HepG2 (cell line): ENCODE data around the gene EMC8. TPM values are rescaled to one million over a fixed set of nuclear protein-coding genes. Genes with fewer than 3 reads are reported as not detected.

Experiments
- ATAC-seq: fragments of 200-7000 bp; cut with Tn5 transposase; 3 replicates; pipeline ENCODE4 v1.9.1; 2020; ENCODE audit warnings: mild to moderate bottlenecking, moderate library complexity
- BruUV-seq: library from RNA; stranded (reverse); fragments of 400-500 nt; replicated peaks from 2 replicates; lab custom pipeline; 2021; lab: Mats Ljungman, UMichigan
- CTCF ChIA-PET: fragments of 300-600 bp; formaldehyde crosslinking; extraction: SDS; loops from one replicate; lab custom pipeline; 2021; ENCODE audit warnings: low total read pairs, inconsistent platforms, low intra/inter-chr PET ratio; lab: Yijun Ruan, JAX
- POLR2A ChIA-PET: fragments of 350-600 bp; sonication (Branson Sonifier 250); formaldehyde crosslinking; loops from one replicate; lab custom pipeline; 2020; ENCODE audit warnings: antibody characterized with exemption, inconsistent platforms; lab: Yijun Ruan, JAX
- DNase-seq: peaks from one replicate; pipeline ENCODE4 v3.0.0-alpha.2; 2015; ENCODE audit warnings: low spot score
- FAIRE-seq: peaks from 3 replicates; lab custom pipeline; 2011; peaks lifted over from hg19 to GRCh38; lab: Jason Lieb, UNC
- H2AFZ ChIP-seq: one replicate; pipeline ENCODE4 v1.6.1; 2011; ENCODE audit warnings: low read length, inconsistent platforms
- H3K27ac ChIP-seq: fragments of 300-600 bp; 3 replicates; pipeline ENCODE4 v1.8.0; 2011; ENCODE audit warnings: mixed run types, mild to moderate bottlenecking, mixed read lengths, low read length, inconsistent platforms; ENCODE audit not compliant: insufficient read depth; ENCODE audit errors: extremely low read length
- H3K27me3 ChIP-seq, 2 experiments: fragments of 200-600 bp in 1 of 2; 2 replicates in 1 of 2; 3 replicates in 1 of 2; pipeline versions ENCODE4 v1.6.0 to v1.8.0; 2011; ENCODE audit warnings: low read length in 2 of 2, mild to moderate bottlenecking in 2 of 2, moderate library complexity in 2 of 2, inconsistent platforms in 1 of 2; ENCODE audit not compliant: insufficient read depth in 2 of 2, control insufficient read depth in 1 of 2
- H3K36me3 ChIP-seq, 2 experiments: fragments of 200-600 bp in 1 of 2; replicated peaks in 1 of 2; 2 replicates in 1 of 2; 3 replicates in 1 of 2; pipeline versions ENCODE4 v1.5.1 to v1.8.0; 2011; ENCODE audit warnings: low read length in 2 of 2, inconsistent platforms in 1 of 2; ENCODE audit not compliant: insufficient read depth in 2 of 2, control insufficient read depth in 1 of 2
- H3K4me1 ChIP-seq: 2 replicates; pipeline ENCODE4 v1.5.1; 2012; ENCODE audit warnings: low read length, inconsistent platforms; ENCODE audit not compliant: insufficient read depth
- H3K4me2 ChIP-seq: 2 replicates; pipeline ENCODE4 v1.6.0; 2011; ENCODE audit warnings: low read depth, low read length, inconsistent platforms
- H3K4me3 ChIP-seq, 3 experiments: fragments of 200-600 bp in 1 of 3; sonication (generic), shearing (Covaris generic) in 1 of 3; replicated peaks in 1 of 3; 2 replicates each; pipeline ENCODE4 v1.5.1; 2011 to 2016; ENCODE audit warnings: low read length in 3 of 3, inconsistent platforms in 2 of 3, low read depth in 2 of 3, mild to moderate bottlenecking in 2 of 3, control low read depth in 1 of 3, mixed read lengths in 1 of 3; ENCODE audit not compliant: insufficient read depth in 1 of 3
- H3K79me2 ChIP-seq: one replicate; pipeline ENCODE4 v1.6.1; 2011; ENCODE audit warnings: low read length, inconsistent platforms; ENCODE audit not compliant: insufficient read depth
- H3K9ac ChIP-seq: 2 replicates; pipeline ENCODE4 v1.6.0; 2011; ENCODE audit warnings: mild to moderate bottlenecking, low read depth, low read length, inconsistent platforms; ENCODE audit not compliant: insufficient read depth
- H3K9me3 ChIP-seq: 2 replicates; pipeline ENCODE4 v1.5.1; 2012; ENCODE audit warnings: mild to moderate bottlenecking, low read length
- H4K20me1 ChIP-seq: 2 replicates; pipeline ENCODE4 v1.6.0; 2011; ENCODE audit warnings: inconsistent platforms, mild to moderate bottlenecking, low read length, moderate library complexity; ENCODE audit not compliant: insufficient read depth
- ARID2 ChIP-seq: sonication (generic); formaldehyde crosslinking; IDR thresholded peaks from 2 replicates; pipeline ENCODE4 v1.8.1; 2022; ENCODE audit warnings: mild to moderate bottlenecking, missing genetic modification reagents, borderline replicate concordance
- NFRKB ChIP-seq: fragments of 450-650 bp; IDR thresholded peaks from 2 replicates; pipeline ENCODE4 v1.6.1; 2017
- NONO ChIP-seq, 2 experiments: fragments of 450-650 bp in 1 of 2; sonication (generic) in 1 of 2; formaldehyde crosslinking in 1 of 2; IDR thresholded peaks in 1 of 2; conservative IDR thresholded peaks in 1 of 2; 2 replicates each; pipeline versions ENCODE4 v1.6.1 to v1.8.0; 2017 to 2022; ENCODE audit warnings: mild to moderate bottlenecking in 1 of 2, missing genetic modification reagents in 1 of 2, moderate library complexity in 1 of 2
- NRL ChIP-seq: sonication (generic); formaldehyde crosslinking; IDR thresholded peaks from 2 replicates; pipeline ENCODE4 v1.5.0; 2020; ENCODE audit warnings: missing genetic modification reagents, mild to moderate bottlenecking, moderate library complexity, borderline replicate concordance
- SCMH1 ChIP-seq: sonication (generic); formaldehyde crosslinking; IDR thresholded peaks from 2 replicates; pipeline ENCODE4 v1.9.0; 2021; ENCODE audit warnings: missing genetic modification reagents, mild to moderate bottlenecking, borderline replicate concordance
- SOX13 ChIP-seq, 3 experiments: fragments of 450-650 bp in 1 of 3; sonication (generic) in 1 of 3; formaldehyde crosslinking in 1 of 3; IDR thresholded peaks in 2 of 3; conservative IDR thresholded peaks in 1 of 3; 2 replicates each; pipeline versions ENCODE4 v1.5.0 to v1.6.1; 2016 to 2020; ENCODE audit warnings: antibody characterized with exemption in 1 of 3, mild to moderate bottlenecking in 1 of 3, missing compliant biosample characterization in 1 of 3, missing genetic modification reagents in 1 of 3, moderate library complexity in 1 of 3
- SRSF9 ChIP-seq: fragments of 200-400 bp; formaldehyde crosslinking; IDR thresholded peaks from 2 replicates; pipeline ENCODE4 v1.6.1; 2018; ENCODE audit warnings: borderline replicate concordance, mild to moderate bottlenecking, low read depth, low read length; ENCODE audit not compliant: insufficient read depth, poor library complexity, severe bottlenecking
- SYNCRIP ChIP-seq: fragments of 200-400 bp; formaldehyde crosslinking; IDR thresholded peaks from 2 replicates; pipeline ENCODE4 v1.6.1; 2018; ENCODE audit warnings: mild to moderate bottlenecking, low read depth, low read length; ENCODE audit not compliant: insufficient read depth
- ZNF235 ChIP-seq: sonication (generic); formaldehyde crosslinking; IDR thresholded peaks from 2 replicates; pipeline ENCODE4 v1.8.1; 2023; ENCODE audit warnings: mild to moderate bottlenecking, missing genetic modification reagents, borderline replicate concordance
- ZNF343 ChIP-seq: sonication (generic); formaldehyde crosslinking; IDR thresholded peaks from 2 replicates; pipeline ENCODE4 v1.4.0; 2020; ENCODE audit warnings: mild to moderate bottlenecking, missing genetic modification reagents
- ZNF644 ChIP-seq: IDR thresholded peaks from 2 replicates; pipeline ENCODE4 v1.6.1; 2016; ENCODE audit warnings: low read depth
- WGBS: methylation state at CpG from one replicate; pipeline ENCODE4 v1.1.6; 2017; ENCODE audit warnings: low lambda C conversion rate; 5-methylcytosine and 5-hydroxymethylcytosine counted together
- in situ Hi-C: cut with HindIII; loops from 2 replicates; pipeline ENCODE4 v1.10.0; 2017; ENCODE audit warnings: low pct_unique_long_range_greater_than_20kb; ENCODE audit not compliant: extremely low pct_ligation_motif_present
- intact Hi-C: fragments of 100-400 bp; cut with micrococcal nuclease; formaldehyde crosslinking; loops from one replicate; pipeline ENCODE4 v1.10.0; 2022; ENCODE audit not compliant: unreplicated experiment
- polyA plus RNA-seq, 8 experiments: library from polyadenylated mRNA; depleted of rRNA in 3 of 8; stranded (reverse) in 7 of 8; unstranded in 1 of 8; fragments of >200 nt; fragmentation: Illumina TruSeq in 4 of 8; extraction: Trizol in 4 of 8; gene quantifications; 2 replicates each; pipeline versions ENCODE4 v1.2.1 to v1.2.3, GENCODE V29; 2011 to 2016; ENCODE audit warnings: low read depth in 4 of 8, missing spikeins in 1 of 8, mixed read lengths in 1 of 8; ENCODE audit not compliant: insufficient read depth in 1 of 8
- total RNA-seq, 5 experiments: library from RNA; depleted of rRNA; stranded (reverse); fragments of >200 nt; fragmentation: Illumina TruSeq; extraction: Trizol; gene quantifications; 2 replicates each; pipeline ENCODE4 v1.2.3, GENCODE V29; 2016; ENCODE audit warnings: low read depth in 1 of 5
- TF ChIP-seq, protein P1 (sequence below): sonication (generic); formaldehyde crosslinking; IDR thresholded peaks from 2 replicates; pipeline ENCODE4 v1.9.0; 2021; ENCODE audit warnings: missing genetic modification reagents, borderline replicate concordance
- TF ChIP-seq, protein P2 (sequence below): sonication (generic); formaldehyde crosslinking; IDR thresholded peaks from 2 replicates; pipeline ENCODE4 v1.4.0; 2020; ENCODE audit warnings: missing genetic modification reagents, mild to moderate bottlenecking, borderline replicate concordance
- TF ChIP-seq, protein P3 (sequence below): sonication (generic); formaldehyde crosslinking; IDR thresholded peaks from 2 replicates; pipeline ENCODE4 v1.8.0; 2022; ENCODE audit warnings: missing genetic modification reagents, low read depth, mild to moderate bottlenecking, borderline replicate concordance
- TF ChIP-seq, protein P4 (sequence below): sonication (generic); formaldehyde crosslinking; IDR thresholded peaks from 2 replicates; pipeline ENCODE4 v1.4.0; 2020; ENCODE audit warnings: missing genetic modification reagents, borderline replicate concordance
- TF ChIP-seq, protein P5 (sequence below): sonication (generic); formaldehyde crosslinking; IDR thresholded peaks from 2 replicates; pipeline ENCODE4 v1.9.0; 2022; ENCODE audit warnings: missing genetic modification reagents, mild to moderate bottlenecking, borderline replicate concordance

EMC8 gene
- total and polyA plus RNA-seq, 2 of the 13 experiments (the other 11 are each of a cell fraction or from before 2014, with no cell fraction given) = 55.0 to 76.0 TPM

DNA sequence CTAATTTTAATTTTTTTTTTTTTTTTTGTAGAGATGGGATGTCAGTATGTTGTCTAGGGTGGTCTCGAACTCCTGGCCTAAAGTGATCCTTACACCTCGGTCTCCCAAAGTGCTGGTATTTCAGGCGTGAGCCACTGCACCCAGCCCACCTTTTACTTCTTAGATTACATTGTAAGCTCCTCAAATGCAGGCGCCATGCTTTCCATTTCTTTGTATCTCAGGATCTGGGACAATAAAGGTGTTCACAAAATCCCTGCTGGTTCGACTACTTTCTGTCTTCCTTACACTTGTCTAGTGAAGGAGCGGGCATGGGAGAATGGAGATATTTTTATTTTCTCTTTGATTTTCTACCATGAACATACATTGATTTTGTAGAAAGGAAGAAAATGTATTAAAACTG, 25.2 kb downstream of the EMC8 start:
- ChIA-PET CTCF (no interaction called here), POLR2A (no interaction called here)
- no TSS peak for BruUV-seq
- TF ChIP-seq NRL (CRISPR knock-in tag) (no peak), ZNF644 (CRISPR knock-in tag) (no peak), NFRKB (no peak), NONO (IDR thresholded peaks at IDR 0.05) (no peak), NONO (CRISPR knock-in tag; conservative IDR thresholded peaks at IDR 0.05) (no peak), ZNF343 (no peak), SOX13 (IDR thresholded peaks at IDR 0.05) (no peak), SOX13 (CRISPR knock-in tag; conservative IDR thresholded peaks at IDR 0.05 in 1 of 2, IDR thresholded peaks at IDR 0.05 in 1 of 2) (no peak), SCMH1 (CRISPR knock-in tag) (no peak), SYNCRIP (no peak), SRSF9 (no peak), ARID2 (CRISPR knock-in tag) (no peak), ZNF235 (CRISPR knock-in tag) (no peak)
- TF ChIP-seq, protein P1, sequence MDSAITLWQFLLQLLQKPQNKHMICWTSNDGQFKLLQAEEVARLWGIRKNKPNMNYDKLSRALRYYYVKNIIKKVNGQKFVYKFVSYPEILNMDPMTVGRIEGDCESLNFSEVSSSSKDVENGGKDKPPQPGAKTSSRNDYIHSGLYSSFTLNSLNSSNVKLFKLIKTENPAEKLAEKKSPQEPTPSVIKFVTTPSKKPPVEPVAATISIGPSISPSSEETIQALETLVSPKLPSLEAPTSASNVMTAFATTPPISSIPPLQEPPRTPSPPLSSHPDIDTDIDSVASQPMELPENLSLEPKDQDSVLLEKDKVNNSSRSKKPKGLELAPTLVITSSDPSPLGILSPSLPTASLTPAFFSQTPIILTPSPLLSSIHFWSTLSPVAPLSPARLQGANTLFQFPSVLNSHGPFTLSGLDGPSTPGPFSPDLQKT (CRISPR knock-in tag) = no peak
- TF ChIP-seq, protein P2, sequence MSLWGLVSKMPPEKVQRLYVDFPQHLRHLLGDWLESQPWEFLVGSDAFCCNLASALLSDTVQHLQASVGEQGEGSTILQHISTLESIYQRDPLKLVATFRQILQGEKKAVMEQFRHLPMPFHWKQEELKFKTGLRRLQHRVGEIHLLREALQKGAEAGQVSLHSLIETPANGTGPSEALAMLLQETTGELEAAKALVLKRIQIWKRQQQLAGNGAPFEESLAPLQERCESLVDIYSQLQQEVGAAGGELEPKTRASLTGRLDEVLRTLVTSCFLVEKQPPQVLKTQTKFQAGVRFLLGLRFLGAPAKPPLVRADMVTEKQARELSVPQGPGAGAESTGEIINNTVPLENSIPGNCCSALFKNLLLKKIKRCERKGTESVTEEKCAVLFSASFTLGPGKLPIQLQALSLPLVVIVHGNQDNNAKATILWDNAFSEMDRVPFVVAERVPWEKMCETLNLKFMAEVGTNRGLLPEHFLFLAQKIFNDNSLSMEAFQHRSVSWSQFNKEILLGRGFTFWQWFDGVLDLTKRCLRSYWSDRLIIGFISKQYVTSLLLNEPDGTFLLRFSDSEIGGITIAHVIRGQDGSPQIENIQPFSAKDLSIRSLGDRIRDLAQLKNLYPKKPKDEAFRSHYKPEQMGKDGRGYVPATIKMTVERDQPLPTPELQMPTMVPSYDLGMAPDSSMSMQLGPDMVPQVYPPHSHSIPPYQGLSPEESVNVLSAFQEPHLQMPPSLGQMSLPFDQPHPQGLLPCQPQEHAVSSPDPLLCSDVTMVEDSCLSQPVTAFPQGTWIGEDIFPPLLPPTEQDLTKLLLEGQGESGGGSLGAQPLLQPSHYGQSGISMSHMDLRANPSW = no peak
- TF ChIP-seq, protein P3, sequence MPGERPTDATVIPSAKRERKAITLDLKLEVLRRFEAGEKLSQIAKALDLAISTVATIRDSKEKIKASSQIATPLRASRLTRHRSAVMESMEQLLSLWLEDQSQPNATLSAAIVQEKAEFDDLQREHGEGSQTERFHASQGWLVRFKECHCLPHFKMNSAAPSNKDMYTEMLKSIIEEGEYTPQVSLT (CRISPR knock-in tag) = no peak
- TF ChIP-seq, protein P4, sequence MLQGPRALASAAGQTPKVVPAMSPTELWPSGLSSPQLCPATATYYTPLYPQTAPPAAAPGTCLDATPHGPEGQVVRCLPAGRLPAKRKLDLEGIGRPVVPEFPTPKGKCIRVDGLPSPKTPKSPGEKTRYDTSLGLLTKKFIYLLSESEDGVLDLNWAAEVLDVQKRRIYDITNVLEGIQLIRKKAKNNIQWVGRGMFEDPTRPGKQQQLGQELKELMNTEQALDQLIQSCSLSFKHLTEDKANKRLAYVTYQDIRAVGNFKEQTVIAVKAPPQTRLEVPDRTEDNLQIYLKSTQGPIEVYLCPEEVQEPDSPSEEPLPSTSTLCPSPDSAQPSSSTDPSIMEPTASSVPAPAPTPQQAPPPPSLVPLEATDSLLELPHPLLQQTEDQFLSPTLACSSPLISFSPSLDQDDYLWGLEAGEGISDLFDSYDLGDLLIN (CRISPR knock-in tag) = no peak
- TF ChIP-seq, protein P5, sequence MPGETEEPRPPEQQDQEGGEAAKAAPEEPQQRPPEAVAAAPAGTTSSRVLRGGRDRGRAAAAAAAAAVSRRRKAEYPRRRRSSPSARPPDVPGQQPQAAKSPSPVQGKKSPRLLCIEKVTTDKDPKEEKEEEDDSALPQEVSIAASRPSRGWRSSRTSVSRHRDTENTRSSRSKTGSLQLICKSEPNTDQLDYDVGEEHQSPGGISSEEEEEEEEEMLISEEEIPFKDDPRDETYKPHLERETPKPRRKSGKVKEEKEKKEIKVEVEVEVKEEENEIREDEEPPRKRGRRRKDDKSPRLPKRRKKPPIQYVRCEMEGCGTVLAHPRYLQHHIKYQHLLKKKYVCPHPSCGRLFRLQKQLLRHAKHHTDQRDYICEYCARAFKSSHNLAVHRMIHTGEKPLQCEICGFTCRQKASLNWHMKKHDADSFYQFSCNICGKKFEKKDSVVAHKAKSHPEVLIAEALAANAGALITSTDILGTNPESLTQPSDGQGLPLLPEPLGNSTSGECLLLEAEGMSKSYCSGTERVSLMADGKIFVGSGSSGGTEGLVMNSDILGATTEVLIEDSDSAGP = no peak

More for the DNA sequence above, 25.2 kb downstream of the EMC8 start:
- Histone ChIP-seq H3K36me3 (peaks cover 6 to 24% of the 10 kb centered on the region in 2 experiments), H4K20me1 (no peaks in the 10 kb centered on the region), H3K4me2 (no peak overlapping the region), H3K27me3 (no peaks in the 10 kb centered on the region), H3K27ac (no peak overlapping the region), H3K4me1 (no peaks in the 10 kb centered on the region), H3K9me3 (no peaks in the 10 kb centered on the region), H3K79me2 (no peaks in the 10 kb centered on the region), H3K9ac (no peak overlapping the region), H3K4me3 (no peak overlapping the region), H2AFZ (no peak overlapping the region)
- WGBS = 82% methylated on average over 6 of the region's 6 CpGs
- in situ Hi-C loops (no loop called here), intact Hi-C loops (no loop called here)
- ATAC-seq = no peak
- FAIRE-seq = no peak
- no peak for DNase-seq
